Measurements from ENCODE around the gene CCR8.
"Not testable (repeated sequence)": the region's sequence is repeated elsewhere in the genome, so short reads cannot be mapped to it uniquely, and the experiment has no call there.

The CCR8 gene

GRCh38 chr3:39317571-39318169 is 11.8 kb upstream of the CCR8 start:
- DNase-seq = no peak

- DNase-seq = no peak
These were observed 11.2 kb upstream of the CCR8 start for GRCh38 chr3:39318301-39318700.

GRCh38 chr3:39319249-39319648 is 10.3 kb upstream of the CCR8 start:
- DNase-seq = no peak

GRCh38 chr3:39321574-39321983 is 7.9 kb upstream of the CCR8 start:
- not testable (repeated sequence) for DNase-seq

- not testable (repeated sequence) for DNase-seq
These were observed 7.2 kb upstream of the CCR8 start for GRCh38 chr3:39322209-39322715.

- DNase-seq = no peak
These were observed 6.6 kb upstream of the CCR8 start for GRCh38 chr3:39322936-39323335.

- no peak for DNase-seq
These were observed 6.0 kb upstream of the CCR8 start for GRCh38 chr3:39323494-39323893.

- no peak for DNase-seq
These were observed 4.3 kb upstream of the CCR8 start for GRCh38 chr3:39325236-39325635.

GRCh38 chr3:39327053-39327745 is 2.3 kb upstream of the CCR8 start:
- no peak for DNase-seq

GRCh38 chr3:39327746-39328349 is 1.7 kb upstream of the CCR8 start:
- DNase-seq = no peak

- DNase-seq = no peak
These were observed 1.3 kb downstream of the CCR8 start for GRCh38 chr3:39330824-39331223.

GRCh38 chr3:39332525-39332924 is 3.0 kb downstream of the CCR8 start:
- DNase-seq = no peak

- DNase-seq = no peak
These were observed 4.1 kb downstream of the CCR8 start for GRCh38 chr3:39333607-39334006.

- no peak for DNase-seq
These were observed 4.7 kb downstream of the CCR8 start for GRCh38 chr3:39334205-39334604.

- no peak for DNase-seq
These were observed 8.7 kb downstream of the CCR8 start for GRCh38 chr3:39338201-39338600.

- no peak for DNase-seq
These were observed 9.6 kb downstream of the CCR8 start for GRCh38 chr3:39339086-39339485.

- DNase-seq = no peak
These were observed 13.7 kb downstream of the CCR8 start for GRCh38 chr3:39343076-39343717.

- DNase-seq = no peak
These were observed 14.3 kb downstream of the CCR8 start for GRCh38 chr3:39343760-39344159.

GRCh38 chr3:39344746-39345344 is 15.3 kb downstream of the CCR8 start:
- no peak for DNase-seq

GRCh38 chr3:39346785-39347585 is 17.5 kb downstream of the CCR8 start:
- no peak for DNase-seq

GRCh38 chr3:39347586-39347876 is 18.0 kb downstream of the CCR8 start:
- no peak for DNase-seq

- DNase-seq = no peak
These were observed 19.6 kb downstream of the CCR8 start for GRCh38 chr3:39349080-39349479.

- DNase-seq = no peak
These were observed 21.2 kb downstream of the CCR8 start for GRCh38 chr3:39350714-39351113.
